Measurements from ENCODE around the gene IRX2.

Gene IRX2

DNA sequence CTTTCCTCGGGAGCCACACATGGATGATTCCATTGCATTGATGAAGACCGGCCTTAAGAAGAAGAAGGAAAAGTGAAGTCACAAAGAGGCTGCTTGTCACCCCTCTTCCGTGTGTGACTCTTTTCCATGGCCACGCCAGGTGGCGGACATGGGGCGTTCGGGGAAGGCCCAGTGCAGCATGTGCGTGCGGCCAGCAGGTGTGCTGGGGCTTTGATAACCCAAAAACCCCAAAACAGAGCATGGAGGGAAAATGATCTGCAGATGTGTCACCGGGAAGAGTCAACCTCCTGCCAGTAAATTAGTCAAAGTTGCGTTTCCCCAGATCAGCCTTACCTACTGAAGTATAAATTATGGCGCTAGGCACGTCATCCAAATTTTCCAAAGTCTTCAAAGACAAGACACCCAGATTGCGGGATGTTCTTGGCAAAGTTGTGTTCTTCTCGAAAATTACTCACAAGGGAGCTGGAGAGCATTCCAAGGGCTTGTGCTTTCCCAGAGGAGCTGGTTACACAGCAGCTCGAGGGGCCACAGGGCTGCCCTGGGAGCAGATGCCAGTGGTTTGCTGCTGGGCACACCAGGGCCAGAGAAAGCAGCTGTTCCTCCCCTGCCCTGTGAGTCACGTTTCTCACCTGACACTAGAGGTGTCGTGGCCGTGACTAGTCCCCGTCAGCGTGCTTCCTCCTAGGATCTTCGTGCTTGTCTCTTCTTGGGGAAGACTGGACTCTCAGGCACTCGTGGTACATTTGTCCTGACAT, 53.9 kb downstream of the IRX2 start:
- no peak for DNase-seq (ENCODE audit: low read depth, low spot score)

DNA sequence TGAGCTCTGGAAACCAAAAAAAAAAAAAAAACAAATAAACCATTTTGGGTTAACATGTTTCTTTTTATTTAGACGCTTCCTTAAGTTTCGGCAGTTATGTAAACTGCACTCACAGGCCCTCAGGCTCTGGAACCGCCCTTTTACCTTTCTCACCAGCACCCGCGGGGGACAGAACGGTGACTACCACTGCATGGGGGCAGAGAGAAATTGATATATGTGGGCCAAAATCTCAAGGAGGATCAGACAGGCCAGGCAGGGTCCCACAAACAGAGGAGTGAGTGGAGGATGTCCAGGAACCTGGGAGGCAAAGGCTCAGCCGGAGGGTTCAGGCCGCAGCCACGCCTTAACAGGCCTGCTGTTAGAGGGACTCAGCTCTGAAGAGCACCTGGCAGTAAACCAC, 54.4 kb downstream of the IRX2 start:
- DNase-seq (ENCODE audit: low read depth, low spot score), result no peak
